HUDEP-2 (cell line): Measurements from ENCODE around the gene B3GAT2.
"Not testable (repeated sequence)": the region's sequence is repeated elsewhere in the genome, so short reads cannot be mapped to it uniquely, and the experiment has no call there.

ENCODE experiments used
- DNase-seq, 76 experiments: peaks; one replicate each; lab custom pipeline; 2025; ENCODE audit not compliant: unreplicated experiment in 76 of 76; lab: John Stamatoyannopoulos, UW

B3GAT2 gene

GRCh38 chr6:70956451-70957283 is at the start of gene B3GAT2:
Gene B3GAT2 (minus strand): TSS chr6:70957060. CDS start chr6:70956429, 631 bp downstream.
- DNase-seq = peak in 2 of 76 experiments; percentile 5 to 15

DNA sequence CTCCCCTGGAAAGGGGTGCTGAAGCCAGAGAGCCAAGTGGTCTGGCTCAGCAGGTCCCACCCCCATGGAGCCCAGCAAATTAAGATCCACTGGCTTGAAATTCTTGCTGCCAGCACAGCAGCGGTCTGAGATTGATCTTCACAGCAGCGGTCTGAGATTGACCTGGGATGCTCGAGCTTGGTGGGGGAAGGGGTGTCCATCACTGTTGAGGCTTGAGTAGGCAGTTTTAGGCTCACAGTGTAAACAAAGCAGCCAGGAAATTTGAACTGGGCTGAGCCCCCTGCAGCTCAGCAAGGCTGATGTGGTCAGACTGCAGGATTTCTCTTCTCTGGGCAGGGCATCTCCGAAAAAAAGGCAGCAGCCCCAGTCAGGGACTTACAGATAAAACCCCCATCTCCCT is 41.3 kb upstream of the B3GAT2 start:
- DNase-seq = no peak

DNA sequence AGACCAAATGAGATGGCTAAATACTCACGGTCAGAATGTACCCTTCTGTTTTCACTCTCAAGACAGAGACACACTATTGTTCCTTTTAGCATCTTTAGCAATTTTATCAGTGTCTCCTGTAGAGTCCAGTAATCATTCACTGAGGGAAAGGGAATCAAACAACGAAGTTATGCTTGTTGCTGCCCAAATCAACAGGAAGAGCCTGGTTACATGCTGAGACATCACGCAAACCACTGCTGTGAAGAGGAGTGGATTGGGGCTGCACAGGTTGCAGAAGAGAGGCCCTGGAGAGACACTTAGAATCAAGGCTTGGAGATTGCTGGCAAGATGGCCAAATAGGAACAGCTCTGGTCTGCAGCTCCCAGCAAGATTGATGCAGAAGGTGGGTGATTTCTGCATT is 40.5 kb upstream of the B3GAT2 start:
- no peak for DNase-seq

DNA sequence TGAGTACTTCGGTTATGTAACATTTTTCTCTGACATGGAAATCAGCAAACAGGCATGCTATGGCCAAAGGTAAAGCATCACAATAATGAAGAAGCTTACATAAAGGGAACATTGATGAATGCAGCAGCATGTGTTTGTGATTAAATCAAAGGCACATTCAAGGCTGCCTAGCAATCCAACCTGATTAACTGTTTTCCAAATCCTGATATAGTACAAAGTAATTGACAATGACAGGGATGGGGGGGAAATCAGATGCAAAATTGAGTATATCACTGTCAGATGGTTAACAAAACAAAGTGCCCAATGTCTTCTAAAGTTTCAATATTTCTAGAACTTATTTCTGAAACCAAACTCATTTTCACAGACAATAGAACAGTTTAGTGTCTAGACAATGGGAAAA is 39.2 kb upstream of the B3GAT2 start:
- DNase-seq = no peak

DNA sequence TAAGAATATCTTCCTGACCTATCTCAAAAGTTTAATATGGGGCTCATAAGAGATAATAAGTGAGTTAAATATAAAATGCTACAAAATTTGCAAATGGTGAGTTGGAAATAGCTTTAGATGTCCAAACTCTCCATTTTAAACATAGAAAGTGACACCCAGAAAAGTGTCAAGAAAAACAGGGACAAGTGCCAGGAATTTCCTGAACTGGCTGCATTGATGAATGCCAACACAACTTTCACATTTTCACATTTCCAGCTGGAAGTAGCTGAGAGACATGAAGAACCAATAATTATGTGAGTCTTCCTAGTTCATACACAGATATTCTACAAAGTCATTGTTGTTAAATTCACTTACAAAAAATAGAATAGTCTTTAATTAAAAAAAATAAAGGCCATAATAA is 38.6 kb upstream of the B3GAT2 start:
- DNase-seq = no peak

GRCh38 chr6:70991253-70991652 is 34.4 kb upstream of the B3GAT2 start:
- DNase-seq = no peak

- no peak for DNase-seq
Measured at GRCh38 chr6:70985156-70985555, 28.3 kb upstream of the B3GAT2 start.

DNA sequence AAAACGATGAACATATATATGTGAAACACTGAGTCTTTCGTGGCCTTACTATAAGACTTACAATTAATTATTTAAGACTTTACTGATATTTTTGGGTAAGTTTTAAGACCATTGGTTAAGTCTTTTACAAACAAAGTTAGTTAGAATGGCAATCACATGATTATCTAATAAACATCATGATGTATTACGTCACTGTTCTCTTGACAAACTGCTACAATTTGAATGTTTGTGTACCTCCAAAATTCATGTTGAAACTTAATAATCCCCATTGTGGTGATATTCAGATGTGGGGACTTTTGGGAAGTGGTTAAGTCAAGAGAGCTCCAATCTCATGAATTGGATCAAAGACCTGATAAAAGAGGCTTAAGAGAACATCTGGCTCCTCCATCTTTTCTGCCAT is 25.9 kb upstream of the B3GAT2 start:
- DNase-seq = no peak

- no peak for DNase-seq
Measured at GRCh38 chr6:70980727-70981126, 23.9 kb upstream of the B3GAT2 start.

GRCh38 chr6:70973604-70974003 is 16.7 kb upstream of the B3GAT2 start:
- DNase-seq = no peak

GRCh38 chr6:70967049-70967448 is 10.2 kb upstream of the B3GAT2 start:
- no peak for DNase-seq

DNA sequence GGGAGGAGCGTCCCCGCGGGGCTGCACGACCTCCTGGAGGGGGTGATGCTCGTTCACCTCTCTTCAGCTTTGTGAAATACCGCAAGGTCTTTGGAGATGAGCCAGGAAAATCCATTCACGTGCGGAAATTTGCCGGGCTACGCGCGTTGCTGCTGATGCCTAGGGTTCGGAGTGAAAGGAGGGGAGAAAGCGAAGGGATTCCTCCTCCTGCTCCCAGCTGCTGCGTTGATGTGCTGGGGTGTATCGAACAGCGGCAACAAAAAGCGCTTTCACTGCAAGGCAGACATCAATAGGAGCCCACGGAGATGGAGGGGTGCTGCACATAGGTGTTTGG is 391 bp upstream of the B3GAT2 start:
- DNase-seq = peak in 1 of 76 experiments; percentile 8

- DNase-seq = no peak
Measured at GRCh38 chr6:70956191-70956450, 739 bp downstream of the B3GAT2 start.

- DNase-seq = peak in 71 of 76 experiments; percentile 14 to 91 (median 73)
Measured at GRCh38 chr6:70955441-70956190, 1.2 kb downstream of the B3GAT2 start.

GRCh38 chr6:70954750-70955149 is 2.1 kb downstream of the B3GAT2 start:
- DNase-seq = no peak

DNA sequence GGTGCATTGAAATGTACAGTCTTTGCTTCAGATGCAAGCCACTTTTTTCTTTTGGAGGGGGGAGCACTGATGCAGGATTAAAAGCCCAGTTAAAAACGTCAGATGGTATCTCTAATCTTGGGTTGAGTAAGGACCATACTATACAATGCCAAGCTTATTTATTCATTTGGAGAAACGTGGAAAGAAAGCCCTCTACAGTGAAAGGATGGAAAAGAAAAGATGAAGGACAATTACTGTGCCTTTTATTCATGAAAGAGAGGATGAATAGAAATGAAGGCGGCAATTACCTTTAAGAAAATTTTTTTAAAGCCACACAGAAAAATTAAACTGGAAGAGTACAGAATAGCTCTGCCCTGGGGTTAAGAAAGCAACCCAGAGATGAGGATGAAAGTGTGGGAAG is 2.7 kb downstream of the B3GAT2 start:
- DNase-seq = no peak

DNA sequence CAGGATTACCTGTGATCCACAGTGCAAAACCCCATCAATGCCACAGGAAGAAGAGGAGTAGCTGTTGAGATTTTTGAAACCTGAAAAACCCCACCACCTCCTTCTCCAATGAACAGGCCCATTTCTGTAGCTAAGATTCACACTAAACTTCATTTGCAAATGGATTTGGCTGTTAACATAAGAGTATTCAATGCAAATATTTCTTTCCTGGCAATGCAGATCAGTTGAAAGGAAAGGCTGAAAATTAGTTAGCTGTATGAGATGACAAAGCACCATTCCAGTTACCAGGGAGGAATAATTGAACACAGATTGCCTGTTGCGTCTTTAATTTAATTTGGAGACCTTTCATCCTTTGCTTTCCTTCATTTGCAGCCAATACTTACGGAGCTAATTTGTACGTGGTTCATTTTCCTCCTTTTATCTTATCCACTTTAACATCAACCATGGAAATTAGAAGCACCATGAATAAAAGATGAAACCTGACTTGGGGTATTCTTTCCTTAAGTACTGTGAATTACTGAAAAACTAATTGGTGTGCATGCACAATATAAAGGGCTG is 4.2 kb downstream of the B3GAT2 start:
- no peak for DNase-seq

- DNase-seq = not testable (repeated sequence)
Measured at GRCh38 chr6:70944321-70944720, 12.5 kb downstream of the B3GAT2 start.

- DNase-seq = no peak
Measured at GRCh38 chr6:70933853-70934252, 23.0 kb downstream of the B3GAT2 start.

GRCh38 chr6:70905742-70906141 is 51.1 kb downstream of the B3GAT2 start:
- DNase-seq = no peak

DNA sequence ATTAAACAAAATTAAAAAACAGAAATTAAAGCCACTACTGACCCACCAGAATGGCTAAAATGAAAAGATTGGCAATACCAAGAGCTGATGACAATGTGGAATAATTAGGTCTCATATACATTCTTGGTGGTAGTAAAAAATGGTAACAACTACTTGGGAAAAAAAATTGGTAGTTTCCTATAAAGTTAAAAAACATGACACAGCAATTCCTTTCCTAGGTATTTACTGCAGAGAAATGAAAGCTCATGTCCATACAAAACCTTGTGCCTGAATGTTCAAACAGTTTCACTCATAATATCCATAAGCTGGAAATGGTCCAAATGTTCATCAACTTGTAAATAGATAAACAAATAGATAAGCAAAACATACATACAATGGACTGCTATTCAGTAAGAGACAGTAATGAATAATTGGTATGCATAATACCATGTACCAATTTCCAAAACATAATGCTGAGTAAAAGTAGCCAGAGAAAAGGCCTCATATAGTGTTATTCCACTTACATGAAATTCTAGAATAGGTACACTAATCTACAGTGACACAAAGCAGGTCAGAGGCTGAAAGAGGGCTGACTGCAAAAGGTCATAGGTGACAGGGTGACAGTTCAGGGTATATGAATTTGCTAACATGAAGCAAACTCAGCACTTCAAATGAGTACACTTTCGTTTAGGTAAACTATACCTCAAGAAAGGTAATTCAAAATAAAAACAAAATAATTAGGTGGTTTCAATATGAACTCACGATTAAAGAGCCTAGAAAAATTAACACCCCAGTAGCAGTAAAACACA is 53.0 kb downstream of the B3GAT2 start:
- no peak for DNase-seq
